Measurements from ENCODE around the gene EFCAB6.

The EFCAB6 gene

GRCh38 chr22:43734370-43735150 is 77.5 kb downstream of the EFCAB6 start:
- no peak for TF ChIP-seq CTCF (IDR thresholded peaks at IDR 0.05; ENCODE audit: low read depth, low read length, missing control alignments)
- no peak for DNase-seq (ENCODE audit: extremely low read depth, low read depth)
- H3K4me3 ChIP-seq (replicated peaks; ENCODE audit: low read depth, low read length): no peak overlapping the region

GRCh38 chr22:43733138-43733537 is 79.0 kb downstream of the EFCAB6 start:
- no peak for DNase-seq (ENCODE audit: extremely low read depth, low read depth)
- H3K4me3 ChIP-seq (replicated peaks; ENCODE audit: low read depth, low read length): no peak overlapping the region
- no peak for TF ChIP-seq CTCF (IDR thresholded peaks at IDR 0.05; ENCODE audit: low read depth, low read length, missing control alignments)

DNA sequence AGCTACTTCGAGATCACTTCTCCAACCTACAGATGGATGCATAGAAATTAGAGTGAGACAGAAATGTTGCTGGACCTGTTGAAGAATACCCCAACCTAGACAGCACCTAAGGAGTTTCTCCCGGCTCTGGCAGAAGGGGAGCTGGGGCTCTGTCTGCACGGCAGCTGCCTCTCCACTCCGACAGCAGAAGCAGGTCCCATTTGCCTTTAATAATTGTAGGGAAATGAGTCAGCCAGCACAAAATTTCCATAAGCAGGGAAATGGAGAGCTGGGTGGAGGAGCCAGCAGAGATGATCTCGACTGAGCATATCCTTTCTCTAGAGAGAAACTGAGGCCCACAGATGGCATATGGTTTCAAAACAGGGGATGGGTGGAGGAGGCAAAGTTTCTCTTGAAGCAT is 80.1 kb downstream of the EFCAB6 start:
- DNase-seq (ENCODE audit: extremely low read depth, low read depth): no peak
- no peak for TF ChIP-seq CTCF (IDR thresholded peaks at IDR 0.05; ENCODE audit: low read depth, low read length, missing control alignments)
- H3K4me3 ChIP-seq (replicated peaks; ENCODE audit: low read depth, low read length): no peak overlapping the region

DNA sequence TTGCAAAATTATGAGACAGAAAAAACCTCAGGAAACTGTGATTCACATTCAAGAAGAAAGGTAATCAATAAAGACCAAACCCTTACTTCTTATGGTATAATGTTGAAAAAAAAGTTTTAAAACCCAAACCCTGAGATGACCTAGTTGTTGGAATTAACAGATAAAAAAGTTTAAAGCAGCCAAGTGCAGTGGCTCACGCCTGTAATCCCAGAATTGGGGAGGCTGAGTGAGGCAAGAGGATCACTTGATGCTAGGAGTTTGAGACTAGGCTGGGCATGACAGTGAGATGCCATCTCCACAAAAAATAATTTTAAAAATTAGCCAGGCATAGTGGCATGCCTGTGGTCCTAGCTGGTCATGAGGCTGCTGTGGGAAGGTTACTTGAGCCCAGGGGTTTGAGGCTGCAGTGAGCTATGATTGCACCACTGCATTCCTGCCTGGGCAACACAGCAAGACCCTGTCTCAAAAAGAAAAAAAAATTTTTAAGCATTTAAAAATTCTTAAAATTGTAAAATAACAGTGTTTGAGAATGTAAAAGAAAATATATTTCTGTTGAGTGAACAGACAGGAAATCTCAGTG is 85.1 kb downstream of the EFCAB6 start:
- DNase-seq (ENCODE audit: extremely low read depth, low read depth): no peak
- no peak for TF ChIP-seq CTCF (IDR thresholded peaks at IDR 0.05; ENCODE audit: low read depth, low read length, missing control alignments)
- H3K4me3 ChIP-seq (replicated peaks; ENCODE audit: low read depth, low read length): no peak overlapping the region

GRCh38 chr22:43726322-43726721 is 85.8 kb downstream of the EFCAB6 start:
- no peak overlapping the region for H3K4me3 ChIP-seq (replicated peaks; ENCODE audit: low read depth, low read length)
- no peak for DNase-seq (ENCODE audit: extremely low read depth, low read depth)
- no peak for TF ChIP-seq CTCF (IDR thresholded peaks at IDR 0.05; ENCODE audit: low read depth, low read length, missing control alignments)

DNA sequence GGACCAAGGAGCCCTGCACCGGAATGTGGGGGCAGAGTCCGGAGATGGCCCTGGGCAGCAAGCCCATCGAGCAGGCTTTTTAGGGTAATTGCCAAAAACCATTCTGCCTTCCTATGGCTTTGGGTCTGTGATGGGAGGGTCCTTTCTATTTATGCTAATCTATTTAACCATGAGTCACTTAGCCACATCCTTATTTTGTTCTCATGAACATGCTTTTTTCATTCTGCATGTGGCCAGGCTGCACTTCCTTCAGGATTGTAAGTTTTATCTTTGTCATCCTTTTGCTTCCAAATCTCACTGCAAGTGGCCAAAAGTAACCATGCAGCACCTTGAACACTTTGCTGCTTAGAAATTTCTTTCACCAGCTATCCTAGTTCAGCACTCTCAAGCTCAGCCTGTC is 88.3 kb downstream of the EFCAB6 start:
- TF ChIP-seq CTCF (IDR thresholded peaks at IDR 0.05; ENCODE audit: low read depth, low read length, missing control alignments): no peak
- DNase-seq (ENCODE audit: extremely low read depth, low read depth): peak; percentile 32
- H3K4me3 ChIP-seq (replicated peaks; ENCODE audit: low read depth, low read length): no peak overlapping the region
